SKM-1 treated with dmso at 0.1 percent for 144 hours (cell line): ENCODE results near the gene PRPSAP1.
"Not testable (repeated sequence)": the region's sequence is repeated elsewhere in the genome, so short reads cannot be mapped to it uniquely, and the experiment has no call there.

Experiments
- DNase-seq: peaks from one replicate; lab custom pipeline; 2025; ENCODE audit not compliant: unreplicated experiment; lab: John Stamatoyannopoulos, UW

PRPSAP1 gene

DNA sequence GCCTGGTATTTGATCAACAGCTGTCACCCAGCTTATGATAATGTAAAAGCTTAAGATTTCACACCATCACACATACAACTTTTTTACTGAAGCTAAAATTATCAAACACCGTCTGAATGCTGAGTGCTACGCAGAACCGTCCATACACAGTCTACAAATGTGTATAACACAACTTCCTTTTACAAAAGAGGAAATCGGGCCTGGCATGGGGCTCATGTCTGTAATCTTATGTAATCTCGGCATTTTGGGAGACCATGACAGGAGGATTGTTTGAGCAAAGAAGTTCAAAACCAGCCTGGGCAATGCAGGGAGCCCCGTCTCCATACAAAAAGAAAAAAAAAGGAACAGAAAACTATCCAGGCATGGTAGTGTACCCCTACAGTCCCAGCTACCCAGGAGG is 26.0 kb downstream of the PRPSAP1 start:
- peak; percentile 88 for DNase-seq

DNA sequence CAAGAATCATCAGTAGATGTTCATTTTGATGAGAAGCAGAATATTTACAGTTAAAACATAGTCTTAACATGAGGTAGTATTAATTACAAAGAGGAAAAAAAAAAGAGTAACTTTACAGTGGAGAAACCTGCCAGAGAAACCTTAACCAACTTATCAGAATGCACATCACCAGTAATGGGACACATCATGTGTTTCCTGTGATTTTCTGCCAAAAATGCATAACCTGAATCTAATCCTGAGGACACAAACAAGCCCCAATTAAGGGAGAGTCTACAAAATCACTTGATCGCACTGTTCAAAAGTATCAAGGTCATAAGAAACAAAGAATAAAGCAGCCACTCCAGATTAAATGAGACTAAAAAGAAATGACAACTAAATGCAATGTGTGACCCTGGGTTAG is 27.4 kb downstream of the PRPSAP1 start:
- no peak for DNase-seq

DNA sequence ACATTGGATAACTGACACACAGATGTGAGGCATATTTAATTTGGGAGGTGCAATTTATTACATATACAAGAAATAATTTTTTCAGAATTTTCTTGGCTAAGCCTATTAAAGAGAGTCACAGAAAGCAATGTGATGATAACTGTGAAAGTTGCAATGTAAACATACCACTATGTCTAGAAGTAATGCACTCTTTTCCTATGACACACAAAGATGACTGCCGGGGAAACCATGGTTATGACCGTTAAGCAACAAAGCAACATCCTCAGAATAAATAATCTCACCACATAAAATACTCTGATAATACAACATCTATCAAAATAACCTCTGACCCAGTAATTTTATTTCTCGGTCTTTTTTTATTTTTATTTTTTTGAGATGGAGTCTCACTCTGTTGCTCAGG is 35.1 kb downstream of the PRPSAP1 start:
- DNase-seq = no peak

GRCh38 chr17:76317535-76317934 is 36.2 kb downstream of the PRPSAP1 start:
- DNase-seq = no peak

- DNase-seq = no peak
These were observed 39.1 kb downstream of the PRPSAP1 start for GRCh38 chr17:76314392-76315227.

- no peak for DNase-seq
These were observed 41.0 kb downstream of the PRPSAP1 start for GRCh38 chr17:76312735-76313134.

DNA sequence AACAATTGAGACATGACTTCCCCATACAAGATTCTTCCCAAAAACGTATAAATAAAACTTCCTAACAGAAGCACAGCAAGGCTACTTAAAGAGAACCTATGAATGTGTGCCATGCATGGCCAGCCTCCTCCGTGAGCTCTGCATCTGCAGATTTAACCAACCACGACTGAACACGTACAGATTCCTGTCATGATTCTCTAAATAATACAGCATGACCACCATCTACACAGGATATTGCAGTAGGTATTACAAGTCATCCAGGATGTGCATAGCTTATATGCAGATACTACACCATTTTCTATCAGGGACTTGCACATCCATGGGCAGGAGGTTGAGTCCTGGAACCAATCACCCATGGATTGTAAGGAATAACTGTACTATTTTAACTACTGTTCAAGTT is 44.3 kb downstream of the PRPSAP1 start:
- no peak for DNase-seq

DNA sequence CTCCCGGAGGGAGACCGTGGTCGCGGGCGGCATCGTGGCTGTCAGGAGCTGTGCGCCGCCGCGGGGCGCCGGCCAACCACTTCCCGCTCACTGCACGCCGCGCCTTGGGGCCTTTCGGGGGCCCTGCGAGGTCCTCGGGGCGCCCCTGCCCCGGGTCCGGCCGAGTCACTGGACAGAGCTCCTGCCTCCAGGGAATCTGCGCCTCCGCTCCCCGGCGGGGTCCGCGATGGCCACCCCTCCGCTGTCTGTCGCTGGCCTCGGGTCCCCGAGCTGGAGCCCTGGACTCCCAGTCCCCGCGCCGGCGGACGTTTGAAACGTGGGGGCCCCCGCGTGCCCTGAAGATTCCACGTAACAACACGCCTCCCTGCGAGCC is 45.8 kb downstream of the PRPSAP1 start, which contains the start of gene QRICH2:
Gene QRICH2, minus strand, starts transcription at position 311 of the 373 bp plus-strand sequence. Its CDS starts 278 bp downstream, at position 33.
- DNase-seq = no peak

DNA sequence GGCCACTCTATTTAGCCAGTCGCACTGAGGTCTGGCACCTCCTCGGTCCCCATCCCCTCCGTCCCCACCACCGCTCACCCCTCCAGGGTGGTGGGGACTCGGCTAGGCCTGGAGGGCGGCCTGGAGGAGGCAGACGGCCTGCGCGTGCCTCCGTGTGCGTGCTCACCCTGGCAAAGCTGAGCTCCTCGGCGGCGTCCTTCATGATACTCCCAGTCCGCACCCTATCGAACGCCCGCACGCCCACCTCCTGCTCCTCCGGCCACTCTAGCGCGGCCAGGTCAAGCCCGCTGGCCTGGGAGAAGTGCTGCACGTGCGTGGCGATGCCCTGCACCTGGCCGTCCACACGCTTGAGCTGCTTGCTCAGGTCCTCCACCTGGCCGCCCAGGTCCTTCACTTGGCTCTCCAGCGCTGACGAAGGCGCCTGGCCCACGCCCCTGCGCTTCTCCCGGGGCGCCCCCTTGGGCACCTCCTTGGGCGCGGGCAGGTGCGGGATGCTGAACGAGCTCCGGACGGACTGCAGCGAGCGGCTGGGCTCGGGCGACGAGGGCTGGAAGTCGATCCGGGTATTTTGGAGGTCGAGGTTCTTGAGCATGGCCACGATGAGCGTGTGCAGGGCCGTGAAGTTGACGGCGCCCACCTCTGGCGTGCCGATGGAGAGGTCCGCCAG is 46.3 kb downstream of the PRPSAP1 start:
- DNase-seq = no peak

- DNase-seq = not testable (repeated sequence)
These were observed 48.6 kb downstream of the PRPSAP1 start for GRCh38 chr17:76305135-76305454.

- no peak for DNase-seq
These were observed 49.2 kb downstream of the PRPSAP1 start for GRCh38 chr17:76304226-76305134.

GRCh38 chr17:76297436-76297835 is 56.3 kb downstream of the PRPSAP1 start:
- no peak for DNase-seq

DNA sequence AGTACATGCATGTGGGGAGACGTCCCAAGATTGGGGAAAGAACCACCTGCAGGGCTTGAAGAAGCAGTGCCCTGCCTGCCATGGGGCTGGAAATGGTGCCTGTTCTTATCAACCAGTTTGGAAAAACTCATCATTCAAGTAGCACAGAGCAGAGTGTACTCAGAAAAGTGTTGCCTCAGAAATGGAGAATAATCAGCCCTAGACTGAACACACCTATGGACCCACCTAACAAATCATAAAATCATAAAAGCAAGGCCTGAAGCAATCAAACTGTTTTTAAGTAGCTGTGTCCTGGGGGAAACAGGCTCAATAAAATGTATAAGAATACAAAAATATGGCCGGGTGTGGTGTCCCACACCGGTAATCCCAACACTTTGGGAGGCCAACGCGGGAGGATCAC is 56.8 kb downstream of the PRPSAP1 start:
- DNase-seq = no peak

GRCh38 chr17:76296186-76296585 is 57.5 kb downstream of the PRPSAP1 start:
- DNase-seq = no peak

DNA sequence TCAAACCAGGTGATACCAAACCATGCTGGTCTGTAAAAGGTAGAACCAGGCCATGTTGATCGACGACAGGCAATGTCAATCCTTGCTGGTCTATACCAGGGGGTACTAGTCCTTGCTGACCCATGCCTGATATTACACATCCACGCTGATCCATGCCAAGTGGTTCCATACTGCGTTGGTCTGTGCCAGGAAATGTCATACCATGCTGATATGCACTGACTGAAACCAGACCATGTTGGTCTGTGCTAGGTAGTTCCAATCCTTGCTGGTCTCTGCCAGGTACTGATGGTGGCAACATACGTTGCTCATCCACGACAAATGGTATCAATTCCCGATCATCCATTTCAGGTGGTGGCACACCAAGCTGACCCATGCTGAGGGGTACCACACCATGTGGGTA is 60.6 kb downstream of the PRPSAP1 start:
- DNase-seq = no peak

DNA sequence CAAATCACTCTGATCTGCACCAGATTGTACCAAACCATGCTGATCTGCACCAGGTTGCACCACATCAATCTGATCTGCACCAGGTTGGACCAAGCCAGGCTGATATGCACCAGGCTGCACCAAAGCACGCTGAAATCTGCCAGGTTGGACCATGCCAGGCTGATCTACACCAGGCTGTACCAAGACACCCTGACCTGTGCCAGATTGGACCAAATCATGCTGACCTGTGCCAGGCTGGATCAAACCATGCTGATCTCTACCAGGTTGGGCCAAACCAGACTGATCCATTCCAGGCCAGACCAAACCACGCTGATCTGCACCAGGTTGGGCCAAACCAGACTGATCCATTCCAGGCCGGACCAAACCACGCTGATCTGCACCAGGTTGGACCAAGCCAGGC is 61.1 kb downstream of the PRPSAP1 start:
- no peak for DNase-seq

GRCh38 chr17:76281573-76282371 is 71.9 kb downstream of the PRPSAP1 start:
- no peak for DNase-seq

DNA sequence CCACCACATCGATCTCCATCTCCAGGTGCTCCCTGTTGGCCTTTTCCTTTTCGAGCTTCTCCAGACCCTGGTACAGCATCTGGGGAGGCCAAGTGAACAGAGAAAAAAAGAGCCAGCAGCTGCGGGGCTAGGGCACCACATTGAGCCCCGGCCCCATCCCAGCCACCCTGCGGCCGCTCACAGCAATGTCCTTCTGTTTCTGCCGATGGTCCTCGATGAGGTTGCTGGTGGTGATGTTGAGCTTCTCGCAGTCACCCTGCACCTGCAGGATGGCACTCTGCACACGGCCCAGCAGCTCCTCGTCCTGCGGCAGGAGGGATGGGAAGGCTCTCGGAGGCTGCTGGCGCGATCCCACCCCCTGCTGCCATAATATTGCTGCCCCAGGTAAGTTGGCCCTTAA is 73.1 kb downstream of the PRPSAP1 start:
- no peak for DNase-seq

- DNase-seq = no peak
These were observed 73.9 kb downstream of the PRPSAP1 start for GRCh38 chr17:76279742-76280287.

DNA sequence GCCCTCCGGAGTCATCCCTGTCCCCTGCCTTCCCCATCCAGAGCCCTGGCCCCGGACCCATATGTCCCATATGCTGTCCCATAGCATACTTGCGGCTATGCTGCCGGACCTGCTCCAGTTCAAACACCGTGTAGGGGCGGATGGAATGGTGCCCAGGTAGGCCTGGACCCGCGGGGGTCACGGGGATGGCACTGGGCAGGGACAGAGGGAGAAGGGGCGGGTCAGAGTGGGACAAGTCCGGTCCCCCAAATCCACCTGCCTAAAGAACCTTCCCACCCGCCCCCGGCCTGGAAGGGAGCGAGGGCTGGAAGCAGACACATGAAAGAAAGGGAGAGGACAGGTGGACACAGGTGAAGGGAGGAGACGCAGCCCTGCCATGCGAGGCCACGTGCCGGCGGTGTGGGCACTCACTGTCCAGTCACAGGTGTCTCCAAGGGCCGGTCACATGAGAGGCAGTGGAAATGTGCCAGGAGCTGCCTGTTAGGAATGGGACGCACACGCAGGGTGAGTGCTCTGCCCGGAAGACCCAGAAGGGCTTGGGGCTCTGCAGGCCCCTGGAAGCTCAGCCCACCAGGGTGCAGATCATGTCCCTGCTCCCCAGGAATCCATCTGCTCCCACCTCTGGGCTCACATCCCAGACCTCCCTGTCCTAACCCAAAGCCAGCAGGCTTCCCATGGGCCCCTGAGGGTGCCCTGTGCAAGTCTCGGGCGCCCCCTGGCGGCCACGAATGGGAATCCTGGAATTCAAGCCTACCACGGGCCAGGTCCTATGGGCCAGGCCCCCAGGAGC is 74.6 kb downstream of the PRPSAP1 start:
- peak; percentile 62 for DNase-seq
